ENCODE measurements around the gene TECR. TPM values are rescaled to one million over a fixed set of nuclear protein-coding genes. Genes with fewer than 3 reads are reported as not detected.

The TECR gene
- total RNA-seq, 4 donors from 2014 or later, result 111 to 176 (median 150) TPM

GRCh38 chr19:14614099-14614412 lies 84.7 kb downstream of the TECR start:
- Histone ChIP-seq H3K27me3 (no peaks in the 10 kb centered on the region), H3K27ac (no peak overlapping the region), H3K36me3 (no peaks in the 10 kb centered on the region), H3K9me3 (no peaks in the 10 kb centered on the region), H3K4me3 (no peak overlapping the region), H3K4me1 (no peaks in the 10 kb centered on the region)
- DNase-seq (ENCODE audit: low spot score in 2 of 2), result no peak
- TF ChIP-seq CTCF (IDR thresholded peaks at IDR 0.05) (no peak), EP300 (IDR thresholded peaks at IDR 0.05) (no peak), POLR2A (IDR thresholded peaks at IDR 0.05) (no peak), POLR2AphosphoS5 (IDR thresholded peaks at IDR 0.05) (no peak)
- 74% methylated on average over 4 of the region's 4 CpGs for WGBS

Other genes starting within 250 kb of the TECR start
- gene ADGRE5, start 148.2 kb upstream of the TECR start, total RNA-seq, result 10 to 100 TPM in 3 of 4 donors, 1 to 10 TPM in 1; 5.1 to 24.2 (median 11.5) TPM
- gene DDX39A, start 110.3 kb upstream of the TECR start, total RNA-seq, result 100 to 1,000 TPM in 3 of 4 donors, 10 to 100 TPM in 1; 80.9 to 149 (median 111) TPM
- 10 to 100 TPM in 3 of 4 donors, 1 to 10 TPM in 1; 8.6 to 21.2 (median 14.9) TPM for gene PKN1, start 96.3 kb upstream of the TECR start, total RNA-seq
- under 1 TPM in 1 of 4 donors, not detected in 3; 0.47 TPM for gene PTGER1, start 54.2 kb upstream of the TECR start, total RNA-seq
- gene GIPC1, start 33.5 kb upstream of the TECR start, total RNA-seq, result 100 to 1,000 TPM in 3 of 4 donors, 10 to 100 TPM in 1; 85.8 to 111 (median 105) TPM
- gene DNAJB1, start 11.2 kb upstream of the TECR start, total RNA-seq, result 100 to 1,000 TPM in 3 of 4 donors, 10 to 100 TPM in 1; 54.5 to 197 (median 145) TPM
- gene NDUFB7, start 42.5 kb downstream of the TECR start, total RNA-seq, result 100 to 1,000 TPM; 196 to 394 (median 340) TPM
- gene CLEC17A, start 53.5 kb downstream of the TECR start, total RNA-seq, result not detected
- not detected for gene ADGRE3, start 145.2 kb downstream of the TECR start, total RNA-seq
- 10 to 100 TPM in 3 of 4 donors, 1 to 10 TPM in 1; 8.7 to 43.1 (median 16.8) TPM for gene ZNF333, start 160.5 kb downstream of the TECR start, total RNA-seq
- gene ADGRE2, start 249.0 kb downstream of the TECR start, total RNA-seq, result 10 to 100 TPM in 3 of 4 donors, 1 to 10 TPM in 1; 8.1 to 14.3 (median 12.9) TPM

Data from suprapubic skin (tissue), 4 donors.